LNCaP clone FGC (cell line): ENCODE data around the gene ASS1.

Source experiments
- DNase-seq: peaks from one replicate; pipeline ENCODE4 v3.0.0-alpha.2; 2011; ENCODE audit warnings: low read depth
- H3K4me3 ChIP-seq: 2 replicates; pipeline ENCODE4 v1.5.1; 2011; ENCODE audit warnings: mild to moderate bottlenecking, low read depth, low read length, control low read depth
- TF ChIP-seq, protein P1 (sequence below): IDR thresholded peaks from 2 replicates; pipeline ENCODE4 v1.5.1; 2012; ENCODE audit warnings: mild to moderate bottlenecking; ENCODE audit not compliant: control insufficient read depth, insufficient read depth; ENCODE audit errors: extremely low read depth

ASS1 gene

DNA sequence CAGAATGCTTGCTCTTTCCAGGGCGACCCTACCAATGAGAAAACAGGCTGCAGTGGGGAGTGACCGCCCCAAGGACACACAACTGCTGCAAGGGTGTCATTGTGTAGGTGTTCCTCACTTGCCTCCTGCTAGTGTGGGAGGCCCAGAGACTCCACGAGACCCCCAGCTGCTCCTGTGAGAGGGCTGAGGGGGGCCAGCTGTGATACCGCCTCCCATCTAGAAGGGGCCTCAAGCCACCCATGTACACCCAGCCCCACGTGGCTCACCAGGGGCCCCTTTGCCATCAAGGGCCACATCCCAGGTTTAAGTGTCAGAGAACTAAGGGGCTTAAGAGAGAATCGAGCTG is 1.3 kb upstream of the ASS1 start:
- H3K4me3 ChIP-seq = no peak overlapping the region
- no peak for DNase-seq
- TF ChIP-seq, protein P1, sequence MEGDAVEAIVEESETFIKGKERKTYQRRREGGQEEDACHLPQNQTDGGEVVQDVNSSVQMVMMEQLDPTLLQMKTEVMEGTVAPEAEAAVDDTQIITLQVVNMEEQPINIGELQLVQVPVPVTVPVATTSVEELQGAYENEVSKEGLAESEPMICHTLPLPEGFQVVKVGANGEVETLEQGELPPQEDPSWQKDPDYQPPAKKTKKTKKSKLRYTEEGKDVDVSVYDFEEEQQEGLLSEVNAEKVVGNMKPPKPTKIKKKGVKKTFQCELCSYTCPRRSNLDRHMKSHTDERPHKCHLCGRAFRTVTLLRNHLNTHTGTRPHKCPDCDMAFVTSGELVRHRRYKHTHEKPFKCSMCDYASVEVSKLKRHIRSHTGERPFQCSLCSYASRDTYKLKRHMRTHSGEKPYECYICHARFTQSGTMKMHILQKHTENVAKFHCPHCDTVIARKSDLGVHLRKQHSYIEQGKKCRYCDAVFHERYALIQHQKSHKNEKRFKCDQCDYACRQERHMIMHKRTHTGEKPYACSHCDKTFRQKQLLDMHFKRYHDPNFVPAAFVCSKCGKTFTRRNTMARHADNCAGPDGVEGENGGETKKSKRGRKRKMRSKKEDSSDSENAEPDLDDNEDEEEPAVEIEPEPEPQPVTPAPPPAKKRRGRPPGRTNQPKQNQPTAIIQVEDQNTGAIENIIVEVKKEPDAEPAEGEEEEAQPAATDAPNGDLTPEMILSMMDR = no peak

GRCh38 chr9:130443840-130444492 is 795 bp upstream of the ASS1 start:
- no peak for DNase-seq
- H3K4me3 ChIP-seq = peak overlapping the region; percentile 9; the same call in 1 of the 2 replicates
- TF ChIP-seq, protein P1 = no peak

DNA sequence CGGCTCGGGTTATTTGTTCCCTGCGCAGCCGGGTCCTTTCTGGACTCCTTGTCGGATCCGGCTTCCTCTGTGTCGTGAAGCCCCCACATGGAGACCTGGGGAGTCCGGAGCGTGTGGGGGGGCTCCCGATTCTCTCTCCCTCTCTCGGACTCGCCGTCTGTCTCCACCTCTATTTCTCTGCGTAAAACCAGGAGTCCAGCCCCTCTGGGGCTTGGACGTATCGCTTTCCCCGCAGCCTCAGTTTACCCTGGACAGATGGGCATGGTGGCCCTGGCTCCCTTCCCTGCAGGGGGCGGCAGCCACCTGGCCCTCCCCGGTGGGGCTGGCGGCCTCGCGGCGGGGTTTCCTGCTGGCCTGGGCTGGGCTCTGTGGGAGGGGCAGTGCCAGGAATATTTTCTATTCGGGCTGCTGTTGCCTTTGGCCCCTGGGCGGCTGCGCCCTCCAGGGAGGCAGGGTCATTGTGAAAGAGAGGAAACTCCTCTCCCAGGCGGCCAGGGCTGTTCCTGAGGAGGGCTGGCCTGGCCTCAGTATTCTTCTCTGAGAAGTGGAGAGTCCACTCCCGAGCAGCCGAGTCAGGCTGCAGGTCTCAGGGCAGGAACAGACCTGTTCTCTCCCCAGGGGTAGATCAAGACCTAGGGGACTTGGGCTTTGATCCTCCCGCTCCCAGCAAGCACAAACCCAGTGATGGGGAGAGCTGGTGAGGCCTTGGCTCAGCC is 665 bp downstream of the ASS1 start:
- peak overlapping the region; percentile 65 for H3K4me3 ChIP-seq
- TF ChIP-seq, protein P1 = no peak
- no peak for DNase-seq

DNA sequence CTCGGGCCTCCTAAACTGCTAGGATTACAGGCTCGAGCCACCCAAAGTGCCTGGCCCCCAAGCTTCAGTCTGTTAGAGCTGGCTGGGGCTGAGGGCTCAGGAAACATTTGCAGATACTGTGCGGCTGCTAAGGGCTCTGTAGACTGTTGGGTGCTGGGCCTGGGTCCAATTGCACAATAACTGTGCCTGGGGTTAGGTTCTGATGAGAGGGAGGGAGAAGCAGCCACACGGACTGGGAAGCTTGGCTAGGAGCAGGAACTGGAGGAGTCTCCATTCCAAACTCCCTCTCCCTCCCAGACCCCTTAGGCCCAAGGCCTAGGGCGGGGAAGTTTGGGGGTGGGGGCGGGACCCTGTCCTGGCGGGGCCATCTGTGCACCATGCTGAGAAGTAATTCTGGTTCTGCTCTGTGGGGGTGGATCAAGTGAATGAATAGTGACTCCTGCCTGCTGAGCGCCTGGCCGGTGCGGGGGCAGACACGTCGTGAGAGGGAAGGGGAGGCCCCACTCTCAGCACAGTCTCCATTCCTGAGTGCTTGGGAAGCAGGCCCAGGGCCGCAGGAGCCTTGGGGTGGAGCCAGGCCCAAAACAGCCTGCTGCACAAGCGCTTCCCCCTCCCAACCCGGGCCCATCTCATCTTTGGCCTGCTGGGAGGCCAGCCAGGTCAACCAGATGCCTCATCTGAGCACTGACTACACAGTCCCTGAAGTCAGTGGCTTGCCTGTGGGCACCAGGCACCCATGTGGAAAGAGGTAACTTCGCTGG is 1.5 kb downstream of the ASS1 start:
- peak overlapping the region; percentile 65 for H3K4me3 ChIP-seq
- TF ChIP-seq, protein P1 = no peak
- no peak for DNase-seq

GRCh38 chr9:130447193-130447816 is 2.5 kb downstream of the ASS1 start:
- peak; percentile 59 for DNase-seq
- H3K4me3 ChIP-seq = no peak overlapping the region
- TF ChIP-seq, protein P1 = no peak

- H3K4me3 ChIP-seq = no peak overlapping the region
- TF ChIP-seq, protein P1 = no peak
- no peak for DNase-seq
Measured at GRCh38 chr9:130448035-130448624, 3.4 kb downstream of the ASS1 start.
